ENCODE results near the gene DMWD. TPM values are rescaled to one million over a fixed set of nuclear protein-coding genes. Genes with fewer than 3 reads are reported as not detected.

Gene DMWD
- total RNA-seq, 1 experiment from 2014 or later, result 34.9 TPM

GRCh38 chr19:45804140-45804958 is 11.7 kb upstream of the DMWD start:
- intact Hi-C loops (cut with micrococcal nuclease), result no loop called here
- CTCF ChIA-PET, result no interaction called here
- no peaks in the 10 kb centered on the region for H3K9me3 ChIP-seq (ENCODE audit: low read length)
- peaks cover under 1% of the 10 kb centered on the region; the same call in 1 of the 2 replicates for H3K4me1 ChIP-seq (ENCODE audit: insufficient read depth, low read length)
- no peak for TF ChIP-seq CTCF (conservative IDR thresholded peaks at IDR 0.05; ENCODE audit: low read depth, low read length)
- TF ChIP-seq EZH2phosphoT487 (IDR thresholded peaks at IDR 0.05; ENCODE audit: borderline replicate concordance, low read length), result no peak
- no peak for TF ChIP-seq EZH2 (IDR thresholded peaks at IDR 0.05; ENCODE audit: low read length, unreplicated experiment)
- no peaks in the 10 kb centered on the region for H3K27me3 ChIP-seq (ENCODE audit: low read length)
- H3K4me2 ChIP-seq (ENCODE audit: low read length), result no peak overlapping the region
- no peaks in the 10 kb centered on the region for H3K79me2 ChIP-seq (ENCODE audit: low read length)
- no peaks in the 10 kb centered on the region for H3F3A ChIP-seq (ENCODE audit: low read length, unreplicated experiment)
- H3K4me3 ChIP-seq (ENCODE audit: low read length), result no peak overlapping the region
- ATAC-seq, result no peak
- POLR2A ChIA-PET (ENCODE audit: unreplicated experiment), result no interaction called here
- no peaks in the 10 kb centered on the region for H3K9me2 ChIP-seq (replicated peaks; ENCODE audit: low read length)
- no TSS peak for BruUV-seq (replicated peaks)
- H3K27ac ChIP-seq (ENCODE audit: low read length), result no peak overlapping the region
- no peak overlapping the region for H3K9ac ChIP-seq (ENCODE audit: low read length)
- no peaks in the 10 kb centered on the region for H3K36me3 ChIP-seq (ENCODE audit: low read depth, low read length)
- no peak for DNase-seq
- H4K20me1 ChIP-seq (ENCODE audit: low read length), result no peaks in the 10 kb centered on the region
- H2AFZ ChIP-seq (ENCODE audit: low read length), result no peak overlapping the region

- ChIA-PET CTCF (interaction anchor here (0.6 kb wide), 1 partner anchor 19 kb away, joined by 6 read pairs; the partner anchor contains the start of gene DMPK), POLR2A (ENCODE audit: unreplicated experiment) (no interaction called here)
- ATAC-seq (no peak), DNase-seq (no peak)
- TF ChIP-seq CTCF (conservative IDR thresholded peaks at IDR 0.05; ENCODE audit: low read depth, low read length) (no peak), EZH2 (IDR thresholded peaks at IDR 0.05; ENCODE audit: low read length, unreplicated experiment) (no peak), EZH2phosphoT487 (IDR thresholded peaks at IDR 0.05; ENCODE audit: borderline replicate concordance, low read length) (no peak)
- Histone ChIP-seq H3K4me1 (ENCODE audit: insufficient read depth, low read length) (no peaks in the 10 kb centered on the region), H3K4me3 (ENCODE audit: low read length) (no peak overlapping the region), H3K36me3 (ENCODE audit: low read depth, low read length) (no peaks in the 10 kb centered on the region), H3K4me2 (ENCODE audit: low read length) (no peak overlapping the region), H3K79me2 (ENCODE audit: low read length) (no peaks in the 10 kb centered on the region), H3K27me3 (ENCODE audit: low read length) (no peaks in the 10 kb centered on the region), H3F3A (ENCODE audit: low read length, unreplicated experiment) (no peaks in the 10 kb centered on the region), H3K9me2 (replicated peaks; ENCODE audit: low read length) (no peaks in the 10 kb centered on the region), H3K9ac (ENCODE audit: low read length) (no peak overlapping the region), H2AFZ (ENCODE audit: low read length) (no peak overlapping the region), H3K9me3 (ENCODE audit: low read length) (no peaks in the 10 kb centered on the region), H3K27ac (ENCODE audit: low read length) (no peak overlapping the region), H4K20me1 (ENCODE audit: low read length) (no peaks in the 10 kb centered on the region)
- intact Hi-C loops (cut with micrococcal nuclease), result no loop called here
- BruUV-seq (replicated peaks), result no TSS peak
These were observed 9.0 kb upstream of the DMWD start for GRCh38 chr19:45801603-45802175.
